HG03064 (cell line): ENCODE data around the gene ANTKMT.

ENCODE experiments used
- ATAC-seq: cut with Tn5 transposase; IDR thresholded peaks from one replicate; pipeline ENCODE4 v1.9.1; 2021; ENCODE audit warnings: low read depth; ENCODE audit not compliant: unreplicated experiment

ANTKMT gene

GRCh38 chr16:695355-696089, 25.4 kb upstream of the ANTKMT start:
- ATAC-seq: no peak

- ATAC-seq: no peak
Measured at GRCh38 chr16:698911-699671, 21.9 kb upstream of the ANTKMT start.

GRCh38 chr16:700684-701584, 20.0 kb upstream of the ANTKMT start:
- ATAC-seq: no peak

- ATAC-seq: no peak
Measured at GRCh38 chr16:702341-702740, 18.6 kb upstream of the ANTKMT start.

GRCh38 chr16:703406-703805, 17.5 kb upstream of the ANTKMT start:
- no peak for ATAC-seq

GRCh38 chr16:704047-704446, 16.9 kb upstream of the ANTKMT start:
- no peak for ATAC-seq

GRCh38 chr16:704552-705380, 16.2 kb upstream of the ANTKMT start:
- no peak for ATAC-seq

- no peak for ATAC-seq
Measured at GRCh38 chr16:705431-706188, 15.3 kb upstream of the ANTKMT start, which contains the start of gene FBXL16. TSS of gene FBXL16 (minus strand) at chr16:705801. CDS start at chr16:697405, 8,396 bp downstream.

- ATAC-seq: no peak
Measured at GRCh38 chr16:706189-707061, 14.5 kb upstream of the ANTKMT start.

GRCh38 chr16:707062-707538, 13.8 kb upstream of the ANTKMT start:
- ATAC-seq: no peak

- no peak for ATAC-seq
Measured at GRCh38 chr16:708019-708418, 12.9 kb upstream of the ANTKMT start.

GRCh38 chr16:708959-709358, 12.0 kb upstream of the ANTKMT start:
- ATAC-seq: no peak

- ATAC-seq: no peak
Measured at GRCh38 chr16:709566-710499, 11.1 kb upstream of the ANTKMT start.

- ATAC-seq: no peak
Measured at GRCh38 chr16:710500-711075, 10.4 kb upstream of the ANTKMT start.

GRCh38 chr16:711084-711483, 9.9 kb upstream of the ANTKMT start:
- ATAC-seq: no peak

GRCh38 chr16:711548-712320, 9.2 kb upstream of the ANTKMT start:
- ATAC-seq: no peak
